Activated CD4-positive, alpha-beta T cell treated with anti-CD3 and anti-CD28 coated beads for 1 hour (primary cell): ENCODE results near the gene PGLYRP1.

ENCODE experiments used
- DNase-seq: peaks from one replicate; pipeline ENCODE4 v3.0.0-alpha.2; 2020

The PGLYRP1 gene

GRCh38 chr19:46022431-46023310 lies at the start of gene PGLYRP1:
Gene PGLYRP1, minus strand, starts transcription at chr19:46023053. Its CDS starts 32 bp downstream, at chr19:46023021.
- no peak for DNase-seq

GRCh38 chr19:46069806-46070341 lies 47.0 kb upstream of the PGLYRP1 start:
- no peak for DNase-seq

GRCh38 chr19:46068345-46069258 lies 45.7 kb upstream of the PGLYRP1 start:
- no peak for DNase-seq

- DNase-seq: no peak
Observed at GRCh38 chr19:46067691-46068090, 44.8 kb upstream of the PGLYRP1 start.

GRCh38 chr19:46066471-46066870 lies 43.6 kb upstream of the PGLYRP1 start:
- no peak for DNase-seq

- no peak for DNase-seq
Observed at GRCh38 chr19:46065486-46066071, 42.7 kb upstream of the PGLYRP1 start.

- DNase-seq: no peak
Observed at GRCh38 chr19:46063201-46063600, 40.3 kb upstream of the PGLYRP1 start.

GRCh38 chr19:46060012-46060411 lies 37.2 kb upstream of the PGLYRP1 start:
- DNase-seq: no peak

GRCh38 chr19:46058778-46059177 lies 35.9 kb upstream of the PGLYRP1 start:
- DNase-seq: no peak

GRCh38 chr19:46056536-46056935 lies 33.7 kb upstream of the PGLYRP1 start:
- DNase-seq: no peak

GRCh38 chr19:46052896-46053295 lies 30.0 kb upstream of the PGLYRP1 start:
- DNase-seq: no peak

GRCh38 chr19:46049597-46049996 lies 26.7 kb upstream of the PGLYRP1 start:
- DNase-seq: no peak

GRCh38 chr19:46043519-46043918 lies 20.7 kb upstream of the PGLYRP1 start:
- DNase-seq: no peak

GRCh38 chr19:46042252-46042883 lies 19.5 kb upstream of the PGLYRP1 start:
- no peak for DNase-seq

- DNase-seq: no peak
Observed at GRCh38 chr19:46040952-46041500, 18.2 kb upstream of the PGLYRP1 start, which contains the start of gene IGFL4. Gene IGFL4, minus strand, starts transcription at chr19:46041002. Its CDS starts 40 bp downstream, at chr19:46040962.

GRCh38 chr19:46040125-46040524 lies 17.3 kb upstream of the PGLYRP1 start:
- no peak for DNase-seq

GRCh38 chr19:46036744-46037128 lies 13.9 kb upstream of the PGLYRP1 start:
- no peak for DNase-seq

- DNase-seq: no peak
Observed at GRCh38 chr19:46035986-46036743, 13.3 kb upstream of the PGLYRP1 start.

- no peak for DNase-seq
Observed at GRCh38 chr19:46035546-46035945, 12.7 kb upstream of the PGLYRP1 start.

GRCh38 chr19:46033401-46033800 lies 10.5 kb upstream of the PGLYRP1 start:
- no peak for DNase-seq

- no peak for DNase-seq
Observed at GRCh38 chr19:46032597-46033025, 9.8 kb upstream of the PGLYRP1 start.
